Measurements from ENCODE around the gene RASA3. TPM values are rescaled to one million over a fixed set of nuclear protein-coding genes. Genes with fewer than 3 reads are reported as not detected.

Gene RASA3
- total RNA-seq, 1 experiment from 2014 or later: 22.3 TPM

- ChIA-PET POLR2A (no interaction called here), CTCF (interaction anchor here (1.0 kb wide), 1 partner anchor 18 kb away, joined by 3 read pairs; no protein-coding TSS in a partner anchor)
- Mint-ChIP-seq H3K27me3 (ENCODE audit: low read depth) (no peaks in the 10 kb centered on the region; the same call in 1 of the 2 replicates), H3K4me3 (no peak overlapping the region), H3K27ac (no peak overlapping the region), H3K4me1 (no peaks in the 10 kb centered on the region), H3K9me3 (no peaks in the 10 kb centered on the region), H3K36me3 (no peaks in the 10 kb centered on the region)
- no peak for ATAC-seq
- no peak for DNase-seq (ENCODE audit: low spot score)
- TF ChIP-seq MYBL2 (CRISPR knock-in tag; IDR thresholded peaks at IDR 0.05): no peak
- no peak for TF ChIP-seq ZBTB43 (CRISPR knock-in tag; IDR thresholded peaks at IDR 0.05)
- TF ChIP-seq, protein P1, sequence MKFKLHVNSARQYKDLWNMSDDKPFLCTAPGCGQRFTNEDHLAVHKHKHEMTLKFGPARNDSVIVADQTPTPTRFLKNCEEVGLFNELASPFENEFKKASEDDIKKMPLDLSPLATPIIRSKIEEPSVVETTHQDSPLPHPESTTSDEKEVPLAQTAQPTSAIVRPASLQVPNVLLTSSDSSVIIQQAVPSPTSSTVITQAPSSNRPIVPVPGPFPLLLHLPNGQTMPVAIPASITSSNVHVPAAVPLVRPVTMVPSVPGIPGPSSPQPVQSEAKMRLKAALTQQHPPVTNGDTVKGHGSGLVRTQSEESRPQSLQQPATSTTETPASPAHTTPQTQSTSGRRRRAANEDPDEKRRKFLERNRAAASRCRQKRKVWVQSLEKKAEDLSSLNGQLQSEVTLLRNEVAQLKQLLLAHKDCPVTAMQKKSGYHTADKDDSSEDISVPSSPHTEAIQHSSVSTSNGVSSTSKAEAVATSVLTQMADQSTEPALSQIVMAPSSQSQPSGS (CRISPR knock-in tag; IDR thresholded peaks at IDR 0.05; ENCODE audit: borderline replicate concordance, low read depth): no peak
- TF ChIP-seq CREM (CRISPR knock-in tag; IDR thresholded peaks at IDR 0.05): no peak
- TF ChIP-seq TEAD1 (CRISPR knock-in tag; IDR thresholded peaks at IDR 0.05): no peak
- TF ChIP-seq NR1H2 (CRISPR knock-in tag; IDR thresholded peaks at IDR 0.05): no peak
- TF ChIP-seq, protein P2, sequence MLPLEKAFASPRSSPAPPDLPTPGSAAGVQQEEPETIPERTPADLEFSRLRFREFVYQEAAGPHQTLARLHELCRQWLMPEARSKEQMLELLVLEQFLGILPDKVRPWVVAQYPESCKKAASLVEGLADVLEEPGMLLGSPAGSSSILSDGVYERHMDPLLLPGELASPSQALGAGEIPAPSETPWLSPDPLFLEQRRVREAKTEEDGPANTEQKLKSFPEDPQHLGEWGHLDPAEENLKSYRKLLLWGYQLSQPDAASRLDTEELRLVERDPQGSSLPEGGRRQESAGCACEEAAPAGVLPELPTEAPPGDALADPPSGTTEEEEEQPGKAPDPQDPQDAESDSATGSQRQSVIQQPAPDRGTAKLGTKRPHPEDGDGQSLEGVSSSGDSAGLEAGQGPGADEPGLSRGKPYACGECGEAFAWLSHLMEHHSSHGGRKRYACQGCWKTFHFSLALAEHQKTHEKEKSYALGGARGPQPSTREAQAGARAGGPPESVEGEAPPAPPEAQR (CRISPR knock-in tag; IDR thresholded peaks at IDR 0.05): no peak
- TF ChIP-seq CREB1 (CRISPR knock-in tag; IDR thresholded peaks at IDR 0.05): no peak
- TF ChIP-seq ZNF317 (CRISPR knock-in tag; IDR thresholded peaks at IDR 0.05; ENCODE audit: borderline replicate concordance, low read depth): no peak
- TF ChIP-seq USF1 (CRISPR knock-in tag; IDR thresholded peaks at IDR 0.05): no peak
- TF ChIP-seq, protein P3, sequence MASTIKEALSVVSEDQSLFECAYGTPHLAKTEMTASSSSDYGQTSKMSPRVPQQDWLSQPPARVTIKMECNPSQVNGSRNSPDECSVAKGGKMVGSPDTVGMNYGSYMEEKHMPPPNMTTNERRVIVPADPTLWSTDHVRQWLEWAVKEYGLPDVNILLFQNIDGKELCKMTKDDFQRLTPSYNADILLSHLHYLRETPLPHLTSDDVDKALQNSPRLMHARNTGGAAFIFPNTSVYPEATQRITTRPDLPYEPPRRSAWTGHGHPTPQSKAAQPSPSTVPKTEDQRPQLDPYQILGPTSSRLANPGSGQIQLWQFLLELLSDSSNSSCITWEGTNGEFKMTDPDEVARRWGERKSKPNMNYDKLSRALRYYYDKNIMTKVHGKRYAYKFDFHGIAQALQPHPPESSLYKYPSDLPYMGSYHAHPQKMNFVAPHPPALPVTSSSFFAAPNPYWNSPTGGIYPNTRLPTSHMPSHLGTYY (CRISPR knock-in tag; IDR thresholded peaks at IDR 0.05): no peak
- no peak for TF ChIP-seq KAT7 (CRISPR knock-in tag; IDR thresholded peaks at IDR 0.05; ENCODE audit: borderline replicate concordance)
- no peak for TF ChIP-seq ETV6 (CRISPR knock-in tag; IDR thresholded peaks at IDR 0.05)
- TF ChIP-seq NFATC4 (CRISPR knock-in tag; IDR thresholded peaks at IDR 0.05): no peak
- TF ChIP-seq MXD4 (CRISPR knock-in tag; IDR thresholded peaks at IDR 0.05; ENCODE audit: borderline replicate concordance): no peak
- no peak for TF ChIP-seq ZNF532 (CRISPR knock-in tag; IDR thresholded peaks at IDR 0.05; ENCODE audit: borderline replicate concordance)
- no peak for TF ChIP-seq CBFB (CRISPR knock-in tag; IDR thresholded peaks at IDR 0.05; ENCODE audit: low read depth)
- no peak for TF ChIP-seq GABPB1 (CRISPR knock-in tag; IDR thresholded peaks at IDR 0.05)
- no peak for TF ChIP-seq SMAD3 (CRISPR knock-in tag; IDR thresholded peaks at IDR 0.05; ENCODE audit: borderline replicate concordance)
- no peak for TF ChIP-seq E2F5 (CRISPR knock-in tag; IDR thresholded peaks at IDR 0.05)
Measured at GRCh38 chr13:114146173-114146572, 13.8 kb upstream of the RASA3 start.
